ENCODE measurements around the gene CNTN4.

Gene CNTN4

DNA sequence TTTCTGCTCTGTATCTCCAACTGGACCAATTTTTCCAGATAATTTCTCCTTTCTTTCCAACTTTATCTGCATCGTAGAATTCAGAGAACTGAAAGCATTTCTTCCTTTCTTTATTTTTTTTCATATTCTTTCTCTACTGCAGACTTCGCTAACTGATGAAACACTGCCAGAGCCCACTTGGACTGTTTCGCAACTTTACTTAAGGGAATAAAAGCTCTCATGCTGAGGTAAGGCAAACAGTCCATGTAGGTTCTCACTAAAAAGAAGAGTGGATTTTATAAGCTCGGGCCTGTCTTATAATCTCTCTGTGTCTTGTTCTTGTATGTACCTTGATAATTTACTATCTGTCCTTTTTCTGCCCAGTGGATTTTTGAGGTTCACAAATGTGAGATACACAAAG lies 163.5 kb downstream of the CNTN4 start:
- H3K9me2 ChIP-seq (replicated peaks; ENCODE audit: insufficient read depth, low read length): no peaks in the 10 kb centered on the region
- no peaks in the 10 kb centered on the region for H4K20me1 ChIP-seq (ENCODE audit: insufficient read depth, low read length)
- no peaks in the 10 kb centered on the region for H3F3A ChIP-seq (ENCODE audit: insufficient read depth, low read length)
- no peaks in the 10 kb centered on the region for H3K27me3 ChIP-seq (replicated peaks; ENCODE audit: insufficient read depth, low read length)
- H3K36me3 ChIP-seq (replicated peaks; ENCODE audit: insufficient read depth, low read length): no peaks in the 10 kb centered on the region
- H3K4me2 ChIP-seq (ENCODE audit: low read depth, low read length): no peak overlapping the region
- H3K79me2 ChIP-seq (ENCODE audit: low read length): no peaks in the 10 kb centered on the region
- TF ChIP-seq CTCF (IDR thresholded peaks at IDR 0.05; ENCODE audit: low read length): no peak
- TF ChIP-seq EZH2 (optimal IDR thresholded peaks at IDR 0.05; ENCODE audit: low read depth, low read length): no peak
- TF ChIP-seq EZH2phosphoT487 (IDR thresholded peaks at IDR 0.05; ENCODE audit: low read length): no peak
- DNase-seq: no peak
- H3K27ac ChIP-seq (ENCODE audit: low read length): no peak overlapping the region
- no peaks in the 10 kb centered on the region for H3K9me3 ChIP-seq (replicated peaks; ENCODE audit: insufficient read depth, low read length)
- H3K4me1 ChIP-seq (ENCODE audit: low read length): no peaks in the 10 kb centered on the region
- H3K4me3 ChIP-seq (ENCODE audit: low read length): no peak overlapping the region
- H3K9ac ChIP-seq (ENCODE audit: low read length): no peak overlapping the region
- H2AFZ ChIP-seq (ENCODE audit: low read length): no peak overlapping the region

DNA sequence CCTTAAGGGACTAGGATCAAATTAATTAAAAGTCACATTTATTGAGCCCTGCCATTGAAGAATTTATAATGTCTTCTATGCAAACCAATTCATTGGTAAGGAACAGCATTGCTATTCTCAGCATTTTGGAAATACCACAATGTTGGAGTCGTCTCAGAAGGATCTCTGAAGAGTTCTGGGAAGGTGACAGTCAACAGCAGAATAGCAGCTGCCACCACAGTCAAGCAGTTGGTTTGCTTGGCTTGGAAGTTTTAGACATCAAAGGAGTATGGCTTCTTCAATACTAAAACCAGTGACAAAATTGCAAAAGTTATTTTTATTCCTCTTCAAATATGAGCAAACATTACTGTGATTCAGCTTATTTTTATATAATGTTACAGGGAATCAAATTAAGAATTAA lies 167.9 kb downstream of the CNTN4 start:
- Histone ChIP-seq H3K9ac (ENCODE audit: low read length) (no peak overlapping the region), H3K79me2 (ENCODE audit: low read length) (no peaks in the 10 kb centered on the region), H3K9me2 (replicated peaks; ENCODE audit: insufficient read depth, low read length) (no peaks in the 10 kb centered on the region), H2AFZ (ENCODE audit: low read length) (no peak overlapping the region), H3K4me2 (ENCODE audit: low read depth, low read length) (no peak overlapping the region), H3K27ac (ENCODE audit: low read length) (no peak overlapping the region), H3K27me3 (replicated peaks; ENCODE audit: insufficient read depth, low read length) (no peaks in the 10 kb centered on the region), H3K36me3 (replicated peaks; ENCODE audit: insufficient read depth, low read length) (no peaks in the 10 kb centered on the region), H3F3A (ENCODE audit: insufficient read depth, low read length) (no peaks in the 10 kb centered on the region), H3K9me3 (replicated peaks; ENCODE audit: insufficient read depth, low read length) (no peaks in the 10 kb centered on the region), H3K4me1 (ENCODE audit: low read length) (no peaks in the 10 kb centered on the region), H3K4me3 (ENCODE audit: low read length) (no peak overlapping the region), H4K20me1 (ENCODE audit: insufficient read depth, low read length) (no peaks in the 10 kb centered on the region)
- no peak for TF ChIP-seq EZH2 (optimal IDR thresholded peaks at IDR 0.05; ENCODE audit: low read depth, low read length)
- TF ChIP-seq EZH2phosphoT487 (IDR thresholded peaks at IDR 0.05; ENCODE audit: low read length): no peak
- TF ChIP-seq CTCF (IDR thresholded peaks at IDR 0.05; ENCODE audit: low read length): no peak
- peak; percentile 1 for DNase-seq

DNA sequence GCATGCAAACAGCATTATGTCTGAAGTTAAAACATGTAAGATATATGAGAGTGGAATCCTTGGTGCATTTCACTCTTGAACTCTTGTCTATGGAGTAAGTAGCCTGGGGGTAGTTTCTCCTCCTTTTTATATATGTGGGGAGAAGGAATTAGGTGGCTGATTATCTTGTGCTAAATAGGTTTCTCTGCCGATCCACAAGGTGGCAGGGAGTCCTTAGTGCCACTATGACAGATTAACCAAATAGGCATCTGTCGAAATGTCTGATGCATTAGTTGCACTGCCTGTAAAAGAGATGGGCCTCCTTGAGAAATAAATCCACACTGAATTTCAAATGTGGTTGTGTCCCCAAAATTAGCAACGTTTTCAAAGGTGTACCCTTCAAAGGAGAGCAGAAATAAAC lies 170.1 kb downstream of the CNTN4 start:
- H3F3A ChIP-seq (ENCODE audit: insufficient read depth, low read length): no peaks in the 10 kb centered on the region
- H3K9ac ChIP-seq (ENCODE audit: low read length): no peak overlapping the region
- no peak for DNase-seq
- H2AFZ ChIP-seq (ENCODE audit: low read length): no peak overlapping the region
- H3K27me3 ChIP-seq (replicated peaks; ENCODE audit: insufficient read depth, low read length): no peaks in the 10 kb centered on the region
- no peaks in the 10 kb centered on the region for H3K36me3 ChIP-seq (replicated peaks; ENCODE audit: insufficient read depth, low read length)
- no peaks in the 10 kb centered on the region for H3K9me3 ChIP-seq (replicated peaks; ENCODE audit: insufficient read depth, low read length)
- no peak for TF ChIP-seq CTCF (IDR thresholded peaks at IDR 0.05; ENCODE audit: low read length)
- TF ChIP-seq EZH2phosphoT487 (IDR thresholded peaks at IDR 0.05; ENCODE audit: low read length): no peak
- TF ChIP-seq EZH2 (optimal IDR thresholded peaks at IDR 0.05; ENCODE audit: low read depth, low read length): no peak
- H3K27ac ChIP-seq (ENCODE audit: low read length): no peak overlapping the region
- H3K9me2 ChIP-seq (replicated peaks; ENCODE audit: insufficient read depth, low read length): no peaks in the 10 kb centered on the region
- no peaks in the 10 kb centered on the region for H4K20me1 ChIP-seq (ENCODE audit: insufficient read depth, low read length)
- no peak overlapping the region for H3K4me3 ChIP-seq (ENCODE audit: low read length)
- H3K4me1 ChIP-seq (ENCODE audit: low read length): no peaks in the 10 kb centered on the region
- H3K79me2 ChIP-seq (ENCODE audit: low read length): no peaks in the 10 kb centered on the region
- H3K4me2 ChIP-seq (ENCODE audit: low read depth, low read length): no peak overlapping the region
